H9 (cell line): ENCODE data around the gene CA9. TPM values are rescaled to one million over a fixed set of nuclear protein-coding genes. Genes with fewer than 3 reads are reported as not detected.

Experiments used
- DNase-seq: peaks from one replicate; pipeline ENCODE4 v3.0.0-alpha.2; 2017
- H2AFZ ChIP-seq: one replicate; pipeline ENCODE4 v1.6.1; 2013; ENCODE audit warnings: mild to moderate bottlenecking, low read length, control low read depth, moderate library complexity
- H2AK5ac ChIP-seq: 2 replicates; pipeline ENCODE4 v1.6.1; 2013; ENCODE audit warnings: low read length, control low read depth, mixed read lengths; ENCODE audit not compliant: insufficient read length
- H2BK120ac ChIP-seq: one replicate; pipeline ENCODE4 v1.6.1; 2013; ENCODE audit warnings: low read depth, mild to moderate bottlenecking, low read length, control low read depth, inconsistent platforms; ENCODE audit not compliant: poor library complexity, severe bottlenecking
- H2BK12ac ChIP-seq: 2 replicates; pipeline ENCODE4 v1.6.1; 2013; ENCODE audit warnings: low read length, control low read depth, mixed read lengths, low read depth; ENCODE audit not compliant: insufficient read length
- H2BK15ac ChIP-seq: 2 replicates; pipeline ENCODE4 v1.6.1; 2013; ENCODE audit warnings: low read depth, low read length, control low read depth
- H2BK20ac ChIP-seq: one replicate; pipeline ENCODE4 v1.6.1; 2013; ENCODE audit warnings: low read depth, mild to moderate bottlenecking, low read length, control low read depth, inconsistent platforms; ENCODE audit not compliant: poor library complexity, severe bottlenecking
- H2BK5ac ChIP-seq: 2 replicates; pipeline ENCODE4 v1.6.1; 2013; ENCODE audit warnings: low read length, control low read depth, mixed read lengths; ENCODE audit not compliant: insufficient read length
- H3K14ac ChIP-seq: 2 replicates; pipeline ENCODE4 v1.6.1; 2013; ENCODE audit warnings: low read length, control low read depth; ENCODE audit not compliant: insufficient read depth
- H3K18ac ChIP-seq: 2 replicates; pipeline ENCODE4 v1.6.1; 2013; ENCODE audit warnings: low read depth, mild to moderate bottlenecking, mixed read lengths, low read length, control low read depth; ENCODE audit not compliant: insufficient read length
- H3K23ac ChIP-seq: 2 replicates; pipeline ENCODE4 v1.6.1; 2013; ENCODE audit warnings: low read length, control low read depth, mixed read lengths, low read depth; ENCODE audit not compliant: insufficient read length
- H3K23me2 ChIP-seq: 2 replicates; pipeline ENCODE4 v1.6.1; 2013; ENCODE audit warnings: low read depth, mild to moderate bottlenecking, mixed read lengths, low read length, control low read depth; ENCODE audit not compliant: insufficient read length, poor library complexity, severe bottlenecking
- H3K27ac ChIP-seq: 2 replicates; pipeline ENCODE4 v1.5.1; 2013; ENCODE audit warnings: low read length, control low read depth, mixed read lengths, low read depth; ENCODE audit not compliant: insufficient read length
- H3K27me3 ChIP-seq: 2 replicates; pipeline ENCODE4 v1.6.1; 2013; ENCODE audit warnings: low read length, control low read depth, inconsistent platforms; ENCODE audit not compliant: insufficient read depth
- H3K4ac ChIP-seq: 2 replicates; pipeline ENCODE4 v1.6.1; 2013; ENCODE audit warnings: low read depth, mild to moderate bottlenecking, control low read depth, inconsistent platforms, low read length, moderate library complexity
- H3K4me1 ChIP-seq: 2 replicates; pipeline ENCODE4 v1.6.1; 2013; ENCODE audit warnings: low read length, control low read depth, inconsistent platforms; ENCODE audit not compliant: insufficient read depth
- H3K4me2 ChIP-seq: 2 replicates; pipeline ENCODE4 v1.6.1; 2013; ENCODE audit warnings: low read length, control low read depth, mixed read lengths; ENCODE audit not compliant: insufficient read length, insufficient read depth
- H3K56ac ChIP-seq: 2 replicates; pipeline ENCODE4 v1.6.1; 2013; ENCODE audit warnings: low read depth, mild to moderate bottlenecking, mixed read lengths, low read length, control low read depth; ENCODE audit not compliant: insufficient read length
- H3K79me1 ChIP-seq: 2 replicates; pipeline ENCODE4 v1.6.1; 2013; ENCODE audit warnings: low read depth, mild to moderate bottlenecking, moderate library complexity, low read length, control low read depth, inconsistent platforms; ENCODE audit not compliant: insufficient read depth, poor library complexity, severe bottlenecking
- H3K79me2 ChIP-seq: 2 replicates; pipeline ENCODE4 v1.6.1; 2013; ENCODE audit warnings: low read length, control low read depth, inconsistent platforms; ENCODE audit not compliant: insufficient read depth
- H3K9ac ChIP-seq: 2 replicates; pipeline ENCODE4 v1.6.1; 2013; ENCODE audit warnings: low read length, control low read depth, mixed read lengths; ENCODE audit not compliant: insufficient read length; ENCODE audit errors: extremely low read depth
- H3K9me3 ChIP-seq: one replicate; pipeline ENCODE4 v1.6.1; 2013; ENCODE audit warnings: low read depth, low read length, inconsistent platforms; ENCODE audit not compliant: control insufficient read depth
- H3T11ph ChIP-seq: one replicate; pipeline ENCODE4 v1.6.1; 2013; ENCODE audit warnings: mild to moderate bottlenecking, low read length, control low read depth, inconsistent platforms
- H4K20me1 ChIP-seq: one replicate; pipeline ENCODE4 v1.6.1; 2013; ENCODE audit not compliant: control insufficient read depth, insufficient read length, insufficient read depth
- H4K5ac ChIP-seq: 2 replicates; pipeline ENCODE4 v1.6.1; 2013; ENCODE audit warnings: low read depth, mild to moderate bottlenecking, mixed read lengths, low read length, control low read depth; ENCODE audit not compliant: insufficient read length
- H4K8ac ChIP-seq: replicated peaks from 2 replicates; pipeline ENCODE4 v1.6.1; 2013; ENCODE audit warnings: low read length, control low read depth, mixed read lengths, low read depth; ENCODE audit not compliant: insufficient read length
- H4K91ac ChIP-seq: 2 replicates; pipeline ENCODE4 v1.6.1; 2013; ENCODE audit warnings: low read depth, mild to moderate bottlenecking, moderate library complexity, mixed read lengths, low read length, control low read depth; ENCODE audit not compliant: insufficient read length
- H3K27ac Mint-ChIP-seq, 3 experiments: 2 replicates in 2 of 3; 3 replicates in 1 of 3; pipeline ENCODE4 v1.8.0; 2020 to 2021; ENCODE audit warnings: mixed read lengths in 3 of 3, mild to moderate bottlenecking in 1 of 3, moderate library complexity in 1 of 3
- H3K27me3 Mint-ChIP-seq: 2 replicates; pipeline ENCODE4 v1.8.0; 2021; ENCODE audit warnings: low read depth, mild to moderate bottlenecking, moderate library complexity, mixed read lengths
- H3K36me3 Mint-ChIP-seq, 3 experiments: 2 replicates in 2 of 3; 3 replicates in 1 of 3; pipeline ENCODE4 v1.8.0; 2020 to 2021; ENCODE audit warnings: low read depth in 3 of 3, mixed read lengths in 3 of 3; ENCODE audit not compliant: insufficient read depth in 1 of 3
- H3K4me1 Mint-ChIP-seq, 2 experiments: 2 replicates each; pipeline ENCODE4 v1.8.0; 2020; ENCODE audit warnings: mixed read lengths in 2 of 2
- H3K4me3 Mint-ChIP-seq, 2 experiments: 2 replicates in 1 of 2; 3 replicates in 1 of 2; pipeline ENCODE4 v1.8.0; 2020 to 2021; ENCODE audit warnings: mild to moderate bottlenecking in 2 of 2, mixed read lengths in 2 of 2, moderate library complexity in 1 of 2
- H3K9me3 Mint-ChIP-seq, 2 experiments: 2 replicates in 1 of 2; 3 replicates in 1 of 2; pipeline ENCODE4 v1.8.0; 2020; ENCODE audit warnings: mild to moderate bottlenecking in 2 of 2, mixed read lengths in 2 of 2, moderate library complexity in 1 of 2
- WGBS: extraction: QIAGEN DNeasy Blood & Tissue Kit; methylation state at CpG from one replicate; pipeline ENCODE4 v1.1.7; 2013; ENCODE audit warnings: missing lambda C conversion rate, low lambda C conversion rate, mixed read lengths; ENCODE audit not compliant: insufficient read length; ENCODE audit errors: extremely low coverage; 5-methylcytosine and 5-hydroxymethylcytosine counted together
- total RNA-seq: library from RNA; stranded (reverse); gene quantifications from 2 replicates; pipeline ENCODE4 v1.2.1, GENCODE V29; 2021
- TF ChIP-seq, protein P1 (sequence below): fragments of 200-600 bp; sonication (generic); conservative IDR thresholded peaks from 3 replicates; pipeline ENCODE4 v1.8.0; 2021; ENCODE audit warnings: antibody characterized with exemption, mild to moderate bottlenecking

Gene CA9
- total RNA-seq, 1 experiment from 2014 or later, result 0.94 TPM

DNA sequence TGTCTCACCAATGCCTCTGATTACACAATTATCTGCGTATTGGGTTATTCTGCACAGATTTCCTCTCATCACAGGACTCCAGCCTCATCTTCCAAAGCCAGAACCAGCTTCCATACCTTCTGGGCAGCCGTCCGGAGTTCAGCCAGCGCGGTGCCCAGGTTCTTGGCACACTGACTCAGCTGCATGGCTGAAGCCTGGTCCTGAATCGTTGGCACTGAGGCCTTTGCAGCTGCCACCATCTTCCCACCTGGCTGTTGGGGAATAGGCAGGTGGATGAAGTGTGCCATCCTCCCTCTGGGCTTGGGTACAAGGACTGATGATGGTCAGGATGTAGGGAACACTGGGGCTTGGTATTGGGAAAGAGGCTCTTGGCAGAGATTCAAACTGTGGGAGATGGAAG lies 40.4 kb downstream of the CA9 start:
- Histone ChIP-seq H3K18ac (no peak overlapping the region), H3K79me1 (no peaks in the 10 kb centered on the region), H4K8ac (no peak overlapping the region), H3K4me2 (no peak overlapping the region), H2AFZ (no peak overlapping the region), H3K9ac (no peak overlapping the region), H3K23me2 (no peaks in the 10 kb centered on the region), H2BK15ac (no peak overlapping the region), H3K14ac (no peak overlapping the region), H3K27ac (no peak overlapping the region), H3K4me1 (no peaks in the 10 kb centered on the region), H3K4ac (no peak overlapping the region), H3K79me2 (no peaks in the 10 kb centered on the region), H2BK120ac (no peak overlapping the region), H3T11ph (no peak overlapping the region), H2BK20ac (no peak overlapping the region), H3K9me3 (no peaks in the 10 kb centered on the region), H3K23ac (no peak overlapping the region), H4K91ac (no peak overlapping the region), H2BK5ac (no peak overlapping the region), H2AK5ac (no peak overlapping the region), H3K56ac (no peak overlapping the region), H2BK12ac (no peak overlapping the region), H4K20me1 (no peaks in the 10 kb centered on the region), H4K5ac (no peak overlapping the region), H3K27me3 (no peaks in the 10 kb centered on the region)
- no peak for DNase-seq
- H3K36me3 Mint-ChIP-seq, result peaks cover 56 to 91% (median 88%) of the 10 kb centered on the region in 3 experiments
- TF ChIP-seq, protein P1, sequence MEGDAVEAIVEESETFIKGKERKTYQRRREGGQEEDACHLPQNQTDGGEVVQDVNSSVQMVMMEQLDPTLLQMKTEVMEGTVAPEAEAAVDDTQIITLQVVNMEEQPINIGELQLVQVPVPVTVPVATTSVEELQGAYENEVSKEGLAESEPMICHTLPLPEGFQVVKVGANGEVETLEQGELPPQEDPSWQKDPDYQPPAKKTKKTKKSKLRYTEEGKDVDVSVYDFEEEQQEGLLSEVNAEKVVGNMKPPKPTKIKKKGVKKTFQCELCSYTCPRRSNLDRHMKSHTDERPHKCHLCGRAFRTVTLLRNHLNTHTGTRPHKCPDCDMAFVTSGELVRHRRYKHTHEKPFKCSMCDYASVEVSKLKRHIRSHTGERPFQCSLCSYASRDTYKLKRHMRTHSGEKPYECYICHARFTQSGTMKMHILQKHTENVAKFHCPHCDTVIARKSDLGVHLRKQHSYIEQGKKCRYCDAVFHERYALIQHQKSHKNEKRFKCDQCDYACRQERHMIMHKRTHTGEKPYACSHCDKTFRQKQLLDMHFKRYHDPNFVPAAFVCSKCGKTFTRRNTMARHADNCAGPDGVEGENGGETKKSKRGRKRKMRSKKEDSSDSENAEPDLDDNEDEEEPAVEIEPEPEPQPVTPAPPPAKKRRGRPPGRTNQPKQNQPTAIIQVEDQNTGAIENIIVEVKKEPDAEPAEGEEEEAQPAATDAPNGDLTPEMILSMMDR, result no peak
- H3K27ac Mint-ChIP-seq, result no peak overlapping the region
- H3K9me3 Mint-ChIP-seq, result no peaks in the 10 kb centered on the region
- WGBS, result no CpG with 5 or more reads among the region's 6 CpGs
- peaks cover 0 to 9% of the 10 kb centered on the region in 2 experiments; a peak in 2 of 4 replicates for H3K4me1 Mint-ChIP-seq
- no peaks in the 10 kb centered on the region; the same call in 1 of the 2 replicates for H3K27me3 Mint-ChIP-seq
- H3K4me3 Mint-ChIP-seq, result no peak overlapping the region
